CD4-positive, alpha-beta T cell treated with Interleukin-17A for 4 hours (primary cell): ENCODE measurements around the gene KCNMB1.
A peak's percentile ranks its signal among the peaks of the same experiment; 100 is the strongest.

Source experiments
- DNase-seq: peaks from one replicate; pipeline ENCODE4 v3.0.0-alpha.2; 2020; ENCODE audit warnings: mixed read lengths

KCNMB1 gene

GRCh38 chr5:170338291-170338690, 50.9 kb downstream of the KCNMB1 start:
- peak; percentile 30 for DNase-seq

- DNase-seq = no peak
Observed at GRCh38 chr5:170337045-170337733, 52.0 kb downstream of the KCNMB1 start.

GRCh38 chr5:170336065-170336464, 53.1 kb downstream of the KCNMB1 start:
- DNase-seq = peak; percentile 33

- DNase-seq = peak; percentile 39
Observed at GRCh38 chr5:170334626-170335025, 54.5 kb downstream of the KCNMB1 start.

GRCh38 chr5:170333161-170333910, 55.8 kb downstream of the KCNMB1 start:
- DNase-seq = peak; percentile 76

- DNase-seq = no peak
Observed at GRCh38 chr5:170332058-170332457, 57.1 kb downstream of the KCNMB1 start.

- DNase-seq = peak; percentile 50
Observed at GRCh38 chr5:170330568-170331054, 58.6 kb downstream of the KCNMB1 start.

- DNase-seq = no peak
Observed at GRCh38 chr5:170329524-170329923, 59.6 kb downstream of the KCNMB1 start.

- no peak for DNase-seq
Observed at GRCh38 chr5:170327829-170328228, 61.3 kb downstream of the KCNMB1 start.

- DNase-seq = no peak
Observed at GRCh38 chr5:170327168-170327567, 62.0 kb downstream of the KCNMB1 start.
